ENCODE data around the gene CYP11A1. TPM values are rescaled to one million over a fixed set of nuclear protein-coding genes. Genes with fewer than 3 reads are reported as not detected.
A peak's percentile ranks its signal among the peaks of the same experiment; 100 is the strongest.

CYP11A1 gene
- total RNA-seq, 1 experiment from 2014 or later, result 0.87 TPM

DNA sequence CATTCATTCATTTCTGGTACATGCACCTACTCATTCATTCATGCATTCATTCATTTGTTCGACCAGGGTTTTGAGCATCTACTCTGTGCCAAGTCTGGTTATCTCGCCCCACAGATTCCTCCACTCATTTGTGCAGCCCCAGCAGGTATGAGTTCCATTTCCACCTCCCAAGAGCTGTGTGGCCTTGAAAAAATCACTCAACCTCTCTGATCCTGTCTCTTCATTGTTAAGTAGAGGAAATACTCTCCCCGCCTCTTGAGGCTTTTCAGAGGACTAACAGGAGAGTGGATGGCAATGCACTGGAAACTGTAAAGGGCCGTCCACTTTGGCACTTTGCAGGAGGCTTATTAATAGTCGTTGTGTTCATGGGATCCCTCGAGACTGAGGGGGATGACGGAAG is 61.8 kb downstream of the CYP11A1 start:
- no peak for DNase-seq (ENCODE audit: low read depth)

DNA sequence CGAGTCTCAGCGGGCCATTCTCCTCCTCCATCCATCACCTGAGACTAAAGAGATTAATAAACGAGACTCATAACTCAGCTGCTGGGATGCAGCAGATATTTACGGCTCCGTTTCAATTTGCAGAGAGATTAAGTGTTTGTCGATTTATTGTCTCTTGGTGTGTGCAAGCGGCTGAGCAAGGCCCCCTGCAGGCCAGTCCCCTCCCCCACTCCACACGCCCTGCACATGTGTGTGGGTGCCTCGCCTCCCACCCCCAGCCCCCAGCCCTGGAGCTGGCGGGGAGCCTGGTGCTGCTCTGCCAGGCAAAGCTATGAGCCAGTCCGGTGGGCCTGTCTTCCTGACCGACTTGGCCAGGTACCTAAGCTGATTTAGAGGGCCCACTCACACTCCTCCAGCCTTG is 63.0 kb downstream of the CYP11A1 start:
- no peak for DNase-seq (ENCODE audit: low read depth)

GRCh38 chr15:74303741-74304309 is 63.6 kb downstream of the CYP11A1 start:
- no peak for DNase-seq (ENCODE audit: low read depth)

- no peak for DNase-seq (ENCODE audit: low read depth)
Observed at GRCh38 chr15:74302821-74303359, 64.6 kb downstream of the CYP11A1 start.

DNA sequence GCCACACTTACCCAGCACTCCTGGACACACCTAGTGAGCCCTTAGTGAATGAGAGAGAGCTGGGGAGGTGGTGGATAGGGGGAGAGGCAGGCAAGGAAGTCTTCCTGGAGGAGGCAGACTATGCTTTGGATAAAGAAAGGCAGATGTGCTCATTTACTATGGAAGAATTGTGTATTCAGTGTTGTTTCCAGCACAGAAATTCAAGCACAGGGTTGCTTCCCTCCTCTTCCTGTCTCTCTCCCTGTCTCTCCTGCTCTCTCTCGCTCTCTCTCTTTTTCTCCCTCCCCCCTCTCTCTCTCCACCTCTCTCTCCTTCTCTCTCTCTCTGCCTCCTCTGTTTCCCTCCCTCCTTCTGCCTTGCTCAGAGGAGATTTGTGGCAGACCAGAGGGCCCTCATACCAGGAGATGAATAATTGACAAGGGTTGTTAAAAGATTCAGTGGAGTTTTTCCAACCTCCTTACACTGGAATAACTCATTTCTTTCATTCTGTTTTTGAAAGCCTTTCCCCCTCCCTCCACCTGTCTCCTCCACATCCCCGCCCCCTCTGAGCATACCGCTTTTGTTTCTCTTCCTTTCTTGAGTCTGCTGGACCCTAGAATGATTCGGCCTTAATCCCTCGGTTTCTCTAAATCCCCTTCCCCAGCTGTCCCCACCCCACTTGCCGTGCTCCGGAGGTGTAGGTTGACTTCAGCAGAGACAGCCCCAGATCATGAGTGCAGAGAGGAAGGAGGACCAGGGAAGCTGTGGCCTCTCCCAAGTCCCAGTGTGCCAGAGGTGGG is 65.7 kb downstream of the CYP11A1 start:
- DNase-seq (ENCODE audit: low read depth), result no peak

- no peak for DNase-seq (ENCODE audit: low read depth)
Observed at GRCh38 chr15:74300057-74300795, 67.2 kb downstream of the CYP11A1 start.

GRCh38 chr15:74297887-74298286 is 69.6 kb downstream of the CYP11A1 start:
- DNase-seq (ENCODE audit: low read depth), result no peak

- no peak for DNase-seq (ENCODE audit: low read depth)
Observed at GRCh38 chr15:74295800-74296199, 71.6 kb downstream of the CYP11A1 start.

GRCh38 chr15:74294010-74294409 is 73.4 kb downstream of the CYP11A1 start:
- no peak for DNase-seq (ENCODE audit: low read depth)

DNA sequence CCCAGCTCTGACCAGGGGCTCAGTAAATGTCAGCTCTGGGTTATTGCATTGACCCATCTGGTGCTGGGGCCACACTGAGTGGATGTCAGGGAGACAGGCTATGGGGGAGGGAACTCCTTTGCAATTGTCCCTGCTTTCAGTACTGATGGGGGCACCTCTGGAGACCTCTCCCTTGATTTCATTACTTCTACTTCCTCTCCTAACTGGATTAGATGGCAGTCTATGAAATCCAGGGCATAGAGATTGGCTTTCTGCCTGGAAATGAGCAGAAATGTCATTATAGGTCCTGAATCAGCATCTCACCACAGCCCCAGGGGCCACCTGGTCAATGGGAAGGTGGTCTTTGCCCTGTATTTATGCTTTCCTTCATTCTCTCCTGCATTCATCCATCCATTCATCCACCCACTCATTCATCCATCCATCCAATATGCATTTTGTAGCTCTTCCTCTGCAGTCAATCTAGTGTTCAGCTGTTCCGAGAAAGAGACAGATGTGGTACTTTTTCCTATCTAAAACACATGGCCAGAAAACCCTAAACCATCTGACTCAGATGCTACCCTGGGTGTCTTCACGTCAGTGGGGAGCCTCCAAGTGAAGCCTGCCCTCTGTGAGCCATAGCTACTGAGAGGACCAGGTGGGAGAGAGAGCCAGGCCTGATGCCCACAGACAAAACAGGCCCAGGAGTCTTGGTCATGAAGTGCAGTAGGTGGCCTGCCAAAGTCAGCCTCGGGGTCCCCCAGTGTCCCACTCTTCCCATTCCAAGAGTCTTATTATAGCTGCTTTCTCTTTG is 74.2 kb downstream of the CYP11A1 start:
- no peak for DNase-seq (ENCODE audit: low read depth)

DNA sequence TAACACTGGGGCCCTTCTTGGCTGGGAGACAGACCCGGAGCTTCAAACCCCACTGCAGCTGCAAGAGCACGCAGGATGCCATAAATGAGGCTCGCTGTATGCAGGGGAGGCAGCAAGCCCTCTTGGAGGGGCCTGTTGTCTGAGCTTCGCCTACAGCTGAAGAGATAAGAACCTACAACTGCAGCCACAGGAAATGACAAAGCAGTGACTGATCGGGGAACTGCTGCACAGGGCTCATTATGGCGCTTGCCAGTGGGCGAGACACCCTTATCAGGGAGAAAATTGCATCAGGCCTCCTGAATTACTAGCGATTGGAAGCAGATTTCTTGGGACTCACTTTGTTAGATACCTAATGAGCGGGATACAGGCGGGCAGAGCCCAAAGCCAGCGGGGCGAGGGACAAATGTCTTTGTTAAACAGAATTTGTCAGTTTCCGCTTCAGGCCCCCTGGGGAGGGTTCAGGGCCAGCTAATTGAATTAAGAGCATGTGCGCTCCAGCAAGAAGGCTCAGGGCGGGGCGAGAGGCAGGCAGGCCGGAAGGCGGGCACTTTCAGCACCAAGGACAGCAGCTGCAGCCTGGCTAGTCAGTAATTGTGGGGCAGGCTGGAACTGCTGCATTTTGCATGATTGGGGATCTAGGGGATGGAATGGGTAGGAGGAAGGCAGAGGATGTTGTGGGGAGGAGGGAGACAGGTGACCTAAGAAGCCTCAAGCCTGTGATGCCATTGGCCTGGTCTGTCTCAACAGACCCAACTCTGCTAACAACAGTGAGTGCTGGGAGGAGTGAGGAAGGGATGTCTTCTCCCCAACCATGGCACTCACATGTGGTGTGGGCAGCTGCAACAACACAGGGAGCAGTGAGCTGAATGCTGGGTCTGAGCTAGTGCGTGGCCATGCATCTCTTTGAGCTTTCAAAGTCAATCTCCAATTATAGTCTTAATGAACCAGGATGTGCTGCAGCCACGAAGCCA is 76.1 kb downstream of the CYP11A1 start:
- DNase-seq (ENCODE audit: low read depth), result peak; percentile 73

DNA sequence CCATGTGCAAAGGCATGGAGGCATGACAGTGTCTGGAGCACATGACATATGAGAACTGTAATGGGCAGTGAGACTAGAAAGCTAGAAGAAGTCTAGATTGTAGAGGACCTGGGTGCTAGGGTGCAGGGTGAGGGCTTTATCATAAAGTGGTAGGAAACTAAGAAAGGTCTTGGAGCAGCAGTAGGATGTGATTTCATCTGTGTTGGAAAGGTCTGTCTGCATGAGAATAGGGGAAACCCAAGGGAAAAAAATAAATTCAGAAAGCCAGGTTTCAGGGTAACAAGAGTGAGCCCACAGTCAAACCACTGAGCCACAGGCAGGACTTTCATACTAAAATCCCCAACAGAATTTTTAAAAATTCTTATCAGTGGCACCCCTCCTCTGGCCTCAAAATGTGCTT is 76.8 kb downstream of the CYP11A1 start:
- DNase-seq (ENCODE audit: low read depth), result no peak

- no peak for DNase-seq (ENCODE audit: low read depth)
Observed at GRCh38 chr15:74289671-74290070, 77.8 kb downstream of the CYP11A1 start.

Small RNAs within 50 kb of the gene (small RNA-seq; reads per million reads assigned to genes)
- not detected for gene MIR6881

Other genes with a start within 250 kb of the CYP11A1 start
- not detected in 2 replicates for gene ISLR2, start 237.1 kb downstream of the CYP11A1 start, total RNA-seq (2014; rRNA removed; shearing (Covaris generic))
- gene ISLR, start 193.9 kb downstream of the CYP11A1 start, total RNA-seq (2014; rRNA removed; shearing (Covaris generic)), result 0.05 TPM in 1 of 2 replicates, not detected in the other
- 0.10 TPM in 1 of 2 replicates, not detected in the other for gene STRA6, start 164.9 kb downstream of the CYP11A1 start, total RNA-seq (2014; rRNA removed; shearing (Covaris generic))
- not detected in 2 replicates for gene CCDC33, start 131.3 kb downstream of the CYP11A1 start, total RNA-seq (2014; rRNA removed; shearing (Covaris generic))
- gene SEMA7A, start 66.3 kb upstream of the CYP11A1 start, total RNA-seq (2014; rRNA removed; shearing (Covaris generic)), result 197 and 212 TPM in 2 replicates
- gene UBL7, start 93.5 kb upstream of the CYP11A1 start, total RNA-seq (2014; rRNA removed; shearing (Covaris generic)), result 160 and 187 TPM in 2 replicates
- gene ARID3B, start 173.6 kb upstream of the CYP11A1 start, total RNA-seq (2014; rRNA removed; shearing (Covaris generic)), result 3.5 and 4.9 TPM in 2 replicates
- gene CLK3, start 248.2 kb upstream of the CYP11A1 start, total RNA-seq (2014; rRNA removed; shearing (Covaris generic)), result 84.0 and 110 TPM in 2 replicates

Data from HT1080 (cell line).